Neural cell (in vitro differentiated cells): ENCODE data around the gene HDGFL3.

Source experiments
- EZH2 ChIP-seq: fragments of 200-600, 300-800 bp; shearing (Covaris generic), sonication (generic); IDR thresholded peaks from 2 replicates; pipeline ENCODE4 v1.6.1; 2014; ENCODE audit warnings: antibody characterized with exemption, low read length, borderline replicate concordance, mild to moderate bottlenecking; ENCODE audit not compliant: insufficient read depth, poor library complexity, severe bottlenecking
- POLR2AphosphoS5 ChIP-seq: IDR thresholded peaks from 2 replicates; pipeline ENCODE4 v1.6.1; 2012
- TF ChIP-seq, protein P1 (sequence below): fragments of 450-650 bp; IDR thresholded peaks from 2 replicates; pipeline ENCODE4 v1.5.1; 2014; ENCODE audit warnings: antibody characterized with exemption, mild to moderate bottlenecking, moderate library complexity; ENCODE audit not compliant: poor library complexity, severe bottlenecking

DNA sequence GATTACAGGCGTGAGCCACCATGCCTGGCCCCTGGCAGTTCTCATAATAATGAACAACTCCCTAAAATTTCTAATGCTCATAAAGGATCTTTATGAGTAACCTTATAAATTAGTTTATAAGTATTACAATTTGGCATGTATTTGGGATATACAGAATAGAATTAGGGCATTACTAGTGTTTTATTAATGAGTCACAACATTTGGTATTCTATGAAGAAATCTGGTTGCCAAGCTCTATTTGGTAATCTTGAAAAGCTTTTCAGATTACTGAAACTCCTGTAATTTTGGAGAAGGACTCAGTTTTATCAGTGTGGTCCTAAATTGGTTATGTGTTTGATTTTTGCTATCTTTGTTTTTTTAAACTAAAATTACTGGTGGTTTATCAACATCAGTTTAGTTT, 54.3 kb downstream of the HDGFL3 start:
- TF ChIP-seq, protein P1, sequence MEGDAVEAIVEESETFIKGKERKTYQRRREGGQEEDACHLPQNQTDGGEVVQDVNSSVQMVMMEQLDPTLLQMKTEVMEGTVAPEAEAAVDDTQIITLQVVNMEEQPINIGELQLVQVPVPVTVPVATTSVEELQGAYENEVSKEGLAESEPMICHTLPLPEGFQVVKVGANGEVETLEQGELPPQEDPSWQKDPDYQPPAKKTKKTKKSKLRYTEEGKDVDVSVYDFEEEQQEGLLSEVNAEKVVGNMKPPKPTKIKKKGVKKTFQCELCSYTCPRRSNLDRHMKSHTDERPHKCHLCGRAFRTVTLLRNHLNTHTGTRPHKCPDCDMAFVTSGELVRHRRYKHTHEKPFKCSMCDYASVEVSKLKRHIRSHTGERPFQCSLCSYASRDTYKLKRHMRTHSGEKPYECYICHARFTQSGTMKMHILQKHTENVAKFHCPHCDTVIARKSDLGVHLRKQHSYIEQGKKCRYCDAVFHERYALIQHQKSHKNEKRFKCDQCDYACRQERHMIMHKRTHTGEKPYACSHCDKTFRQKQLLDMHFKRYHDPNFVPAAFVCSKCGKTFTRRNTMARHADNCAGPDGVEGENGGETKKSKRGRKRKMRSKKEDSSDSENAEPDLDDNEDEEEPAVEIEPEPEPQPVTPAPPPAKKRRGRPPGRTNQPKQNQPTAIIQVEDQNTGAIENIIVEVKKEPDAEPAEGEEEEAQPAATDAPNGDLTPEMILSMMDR: no peak
- TF ChIP-seq EZH2 (no peak), POLR2AphosphoS5 (no peak)
